ENCODE data around the gene STAU1.
"Not testable (repeated sequence)": the region's sequence is repeated elsewhere in the genome, so short reads cannot be mapped to it uniquely, and the experiment has no call there.

STAU1 gene

GRCh38 chr20:49122920-49123319, 65.2 kb downstream of the STAU1 start:
- no peak for DNase-seq (ENCODE audit: low read depth, low spot score)

GRCh38 chr20:49119988-49120387, 68.1 kb downstream of the STAU1 start:
- DNase-seq (ENCODE audit: low read depth, low spot score): no peak

- DNase-seq (ENCODE audit: low read depth, low spot score): no peak
Measured at GRCh38 chr20:49118307-49118706, 69.8 kb downstream of the STAU1 start.

- no peak for DNase-seq (ENCODE audit: low read depth, low spot score)
Measured at GRCh38 chr20:49115564-49115963, 72.6 kb downstream of the STAU1 start.

GRCh38 chr20:49112596-49113274, 75.4 kb downstream of the STAU1 start:
- DNase-seq (ENCODE audit: low read depth, low spot score): no peak

GRCh38 chr20:49110767-49111694, 77.1 kb downstream of the STAU1 start:
- DNase-seq (ENCODE audit: low read depth, low spot score): no peak

GRCh38 chr20:49106328-49106727, 81.8 kb downstream of the STAU1 start:
- DNase-seq (ENCODE audit: low read depth, low spot score): no peak

- DNase-seq (ENCODE audit: low read depth, low spot score): not testable (repeated sequence)
Measured at GRCh38 chr20:49104979-49105547, 83.1 kb downstream of the STAU1 start.

GRCh38 chr20:49104365-49104648, 83.8 kb downstream of the STAU1 start:
- no peak for DNase-seq (ENCODE audit: low read depth, low spot score)

- DNase-seq (ENCODE audit: low read depth, low spot score): no peak
Measured at GRCh38 chr20:49103647-49104364, 84.3 kb downstream of the STAU1 start.

GRCh38 chr20:49103019-49103418, 85.1 kb downstream of the STAU1 start:
- DNase-seq (ENCODE audit: low read depth, low spot score): no peak

- DNase-seq (ENCODE audit: low read depth, low spot score): no peak
Measured at GRCh38 chr20:49100972-49101371, 87.2 kb downstream of the STAU1 start.

GRCh38 chr20:49100292-49100691, 87.8 kb downstream of the STAU1 start:
- DNase-seq (ENCODE audit: low read depth, low spot score): not testable (repeated sequence)

- no peak for DNase-seq (ENCODE audit: low read depth, low spot score)
Measured at GRCh38 chr20:49099011-49099410, 89.1 kb downstream of the STAU1 start.

- no peak for DNase-seq (ENCODE audit: low read depth, low spot score)
Measured at GRCh38 chr20:49098136-49098535, 90.0 kb downstream of the STAU1 start.

GRCh38 chr20:49097159-49097558, 91.0 kb downstream of the STAU1 start:
- no peak for DNase-seq (ENCODE audit: low read depth, low spot score)

GRCh38 chr20:49096203-49096730, 91.9 kb downstream of the STAU1 start:
- no peak for DNase-seq (ENCODE audit: low read depth, low spot score)

GRCh38 chr20:49091762-49092161, 96.4 kb downstream of the STAU1 start:
- DNase-seq (ENCODE audit: low read depth, low spot score): no peak

- DNase-seq (ENCODE audit: low read depth, low spot score): no peak
Measured at GRCh38 chr20:49091104-49091503, 97.0 kb downstream of the STAU1 start.

- DNase-seq (ENCODE audit: low read depth, low spot score): not testable (repeated sequence)
Measured at GRCh38 chr20:49082295-49082694, 105.8 kb downstream of the STAU1 start.

GRCh38 chr20:49078310-49078709, 109.8 kb downstream of the STAU1 start:
- no peak for DNase-seq (ENCODE audit: low read depth, low spot score)

- no peak for DNase-seq (ENCODE audit: low read depth, low spot score)
Measured at GRCh38 chr20:49074521-49074920, 113.6 kb downstream of the STAU1 start.

Data from iPS DF 19.7 (cell line).